ENCODE results near the gene SOX1. TPM values are rescaled to one million over a fixed set of nuclear protein-coding genes. Genes with fewer than 3 reads are reported as not detected.
A peak's percentile ranks its signal among the peaks of the same experiment; 100 is the strongest.

The SOX1 gene
- polyA plus RNA-seq, 1 of the 3 experiments (the other 2 are of a cell fraction): not detected

DNA sequence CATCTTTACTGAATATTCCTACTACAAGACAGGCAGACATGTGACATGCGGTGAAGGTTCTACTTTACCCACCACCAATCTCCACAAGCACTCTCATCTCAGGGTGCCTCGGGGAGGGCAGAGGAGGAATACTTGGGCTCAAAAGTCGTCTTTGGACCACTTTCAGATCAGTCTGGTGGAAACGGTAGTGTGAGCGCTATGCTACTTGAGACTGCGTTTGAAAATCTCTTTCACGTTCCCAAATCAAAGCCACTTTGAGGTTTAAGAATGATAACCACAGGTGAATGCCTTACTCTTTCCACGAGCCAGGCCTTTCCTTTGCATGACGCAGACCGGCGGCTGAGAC lies 1.5 kb upstream of the SOX1 start (continued):
- TF ChIP-seq, protein P1, sequence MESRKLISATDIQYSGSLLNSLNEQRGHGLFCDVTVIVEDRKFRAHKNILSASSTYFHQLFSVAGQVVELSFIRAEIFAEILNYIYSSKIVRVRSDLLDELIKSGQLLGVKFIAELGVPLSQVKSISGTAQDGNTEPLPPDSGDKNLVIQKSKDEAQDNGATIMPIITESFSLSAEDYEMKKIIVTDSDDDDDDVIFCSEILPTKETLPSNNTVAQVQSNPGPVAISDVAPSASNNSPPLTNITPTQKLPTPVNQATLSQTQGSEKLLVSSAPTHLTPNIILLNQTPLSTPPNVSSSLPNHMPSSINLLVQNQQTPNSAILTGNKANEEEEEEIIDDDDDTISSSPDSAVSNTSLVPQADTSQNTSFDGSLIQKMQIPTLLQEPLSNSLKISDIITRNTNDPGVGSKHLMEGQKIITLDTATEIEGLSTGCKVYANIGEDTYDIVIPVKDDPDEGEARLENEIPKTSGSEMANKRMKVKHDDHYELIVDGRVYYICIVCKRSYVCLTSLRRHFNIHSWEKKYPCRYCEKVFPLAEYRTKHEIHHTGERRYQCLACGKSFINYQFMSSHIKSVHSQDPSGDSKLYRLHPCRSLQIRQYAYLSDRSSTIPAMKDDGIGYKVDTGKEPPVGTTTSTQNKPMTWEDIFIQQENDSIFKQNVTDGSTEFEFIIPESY (IDR thresholded peaks at IDR 0.05; ENCODE audit: borderline replicate concordance, low read depth): no peak
- TF ChIP-seq TAF1 (IDR thresholded peaks at IDR 0.05; ENCODE audit: borderline replicate concordance, low read depth, low read length): no peak

DNA sequence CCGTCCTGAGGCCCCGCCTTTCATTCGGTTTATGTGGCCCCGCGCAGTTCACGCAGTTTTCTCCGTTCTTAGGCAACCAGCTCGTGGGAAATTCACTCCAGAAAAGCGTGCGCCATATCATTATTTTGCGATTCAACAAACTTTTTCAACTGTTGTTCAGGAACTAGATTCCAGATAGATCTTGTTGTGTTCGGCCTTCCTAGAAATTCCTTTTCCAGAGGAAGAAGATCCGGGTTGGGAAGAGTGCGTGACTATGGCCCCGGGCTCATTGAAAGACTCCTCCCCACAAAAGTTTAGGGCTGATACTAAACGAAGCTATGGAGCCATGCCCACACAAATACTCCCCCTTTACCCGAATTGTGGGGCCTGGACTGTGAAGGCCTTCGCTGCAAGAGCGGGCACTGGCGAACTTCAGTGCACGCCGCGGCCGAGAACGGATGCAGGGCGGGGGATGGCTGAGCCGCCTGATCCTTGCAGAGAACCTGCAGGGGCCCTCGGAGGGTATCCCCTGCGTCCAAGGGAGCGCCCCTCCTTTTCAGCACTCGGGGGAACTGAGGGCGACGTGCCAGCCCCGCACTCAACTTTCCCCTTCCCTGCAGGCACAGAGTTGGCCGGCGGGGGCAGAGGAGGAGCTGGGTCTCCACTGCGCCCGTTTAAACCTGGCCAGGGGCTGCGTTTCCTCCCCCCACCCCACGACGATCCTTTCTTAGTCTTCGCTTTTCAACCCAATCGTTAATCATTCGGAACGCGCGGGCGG lies 904 bp upstream of the SOX1 start:
- TF ChIP-seq FOXJ3 (CRISPR knock-in tag; IDR thresholded peaks at IDR 0.05): no peak
- no peak for TF ChIP-seq EP300 (IDR thresholded peaks at IDR 0.05; ENCODE audit: borderline replicate concordance in 1 of 2, low read depth in 1 of 2, low read length in 1 of 2)
- TF ChIP-seq NRF1 (IDR thresholded peaks at IDR 0.05; ENCODE audit: low read depth, low read length): no peak
- no peak for TF ChIP-seq POLR2AphosphoS5 (IDR thresholded peaks at IDR 0.05; ENCODE audit: low read depth, low read length)
- TF ChIP-seq, protein P2, sequence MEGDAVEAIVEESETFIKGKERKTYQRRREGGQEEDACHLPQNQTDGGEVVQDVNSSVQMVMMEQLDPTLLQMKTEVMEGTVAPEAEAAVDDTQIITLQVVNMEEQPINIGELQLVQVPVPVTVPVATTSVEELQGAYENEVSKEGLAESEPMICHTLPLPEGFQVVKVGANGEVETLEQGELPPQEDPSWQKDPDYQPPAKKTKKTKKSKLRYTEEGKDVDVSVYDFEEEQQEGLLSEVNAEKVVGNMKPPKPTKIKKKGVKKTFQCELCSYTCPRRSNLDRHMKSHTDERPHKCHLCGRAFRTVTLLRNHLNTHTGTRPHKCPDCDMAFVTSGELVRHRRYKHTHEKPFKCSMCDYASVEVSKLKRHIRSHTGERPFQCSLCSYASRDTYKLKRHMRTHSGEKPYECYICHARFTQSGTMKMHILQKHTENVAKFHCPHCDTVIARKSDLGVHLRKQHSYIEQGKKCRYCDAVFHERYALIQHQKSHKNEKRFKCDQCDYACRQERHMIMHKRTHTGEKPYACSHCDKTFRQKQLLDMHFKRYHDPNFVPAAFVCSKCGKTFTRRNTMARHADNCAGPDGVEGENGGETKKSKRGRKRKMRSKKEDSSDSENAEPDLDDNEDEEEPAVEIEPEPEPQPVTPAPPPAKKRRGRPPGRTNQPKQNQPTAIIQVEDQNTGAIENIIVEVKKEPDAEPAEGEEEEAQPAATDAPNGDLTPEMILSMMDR (IDR thresholded peaks at IDR 0.05): peak; percentile 12; the same call in 1 of the 2 replicates
- TF ChIP-seq NFIC (IDR thresholded peaks at IDR 0.05; ENCODE audit: borderline replicate concordance): no peak
- no peak for TF ChIP-seq FOXM1 (IDR thresholded peaks at IDR 0.05; ENCODE audit: low read depth)
- TF ChIP-seq, protein P3, sequence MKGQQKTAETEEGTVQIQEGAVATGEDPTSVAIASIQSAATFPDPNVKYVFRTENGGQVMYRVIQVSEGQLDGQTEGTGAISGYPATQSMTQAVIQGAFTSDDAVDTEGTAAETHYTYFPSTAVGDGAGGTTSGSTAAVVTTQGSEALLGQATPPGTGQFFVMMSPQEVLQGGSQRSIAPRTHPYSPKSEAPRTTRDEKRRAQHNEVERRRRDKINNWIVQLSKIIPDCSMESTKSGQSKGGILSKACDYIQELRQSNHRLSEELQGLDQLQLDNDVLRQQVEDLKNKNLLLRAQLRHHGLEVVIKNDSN (IDR thresholded peaks at IDR 0.05; ENCODE audit: borderline replicate concordance, low read depth): no peak
- TF ChIP-seq RCOR1 (IDR thresholded peaks at IDR 0.05; ENCODE audit: low read length): no peak
- H3K9me3 ChIP-seq: no peaks in the 10 kb centered on the region
- H3K4me3 ChIP-seq (ENCODE audit: low read depth in 2 of 2, low read length in 1 of 2): no peak overlapping the region
- no peak overlapping the region for H3K4me2 ChIP-seq
- H4K20me1 ChIP-seq (ENCODE audit: insufficient read depth): no peaks in the 10 kb centered on the region
- no peak overlapping the region for H3K27ac ChIP-seq (ENCODE audit: low read depth in 2 of 2, low read length in 1 of 2)
- H3F3A ChIP-seq (replicated peaks; ENCODE audit: insufficient read depth): no peaks in the 10 kb centered on the region
- POLR2A ChIA-PET: no interaction called here
- no peaks in the 10 kb centered on the region for H3K36me3 ChIP-seq (replicated peaks in 1 of 2; ENCODE audit: control insufficient read depth in 1 of 2, insufficient read depth in 2 of 2, low read length in 1 of 2)
- no peak overlapping the region for H3K9ac ChIP-seq
- no peak overlapping the region for H2AFZ ChIP-seq (ENCODE audit: low read depth)
- no peak for DNase-seq
- CTCF ChIA-PET: interaction anchor here (0.9 kb wide), 1 partner anchor 378 kb away, joined by 3 read pairs; no protein-coding TSS in a partner anchor
- H3K4me1 ChIP-seq (ENCODE audit: control insufficient read depth in 1 of 2, insufficient read depth in 2 of 2, low read depth in 1 of 2, low read length in 1 of 2): no peaks in the 10 kb centered on the region
- whole genome bisulfite sequencing (ENCODE audit: low lambda C conversion rate): 24% methylated on average over 25 of the region's 48 CpGs
- no peaks in the 10 kb centered on the region for H3K79me2 ChIP-seq (ENCODE audit: insufficient read depth)
- H3K27me3 ChIP-seq (ENCODE audit: insufficient read depth): peaks cover 73% of the 10 kb centered on the region
- H3K9me2 ChIP-seq: no peaks in the 10 kb centered on the region
